ENCODE results near the gene UNC79.
"Not testable (repeated sequence)": the region's sequence is repeated elsewhere in the genome, so short reads cannot be mapped to it uniquely, and the experiment has no call there.

The UNC79 gene

DNA sequence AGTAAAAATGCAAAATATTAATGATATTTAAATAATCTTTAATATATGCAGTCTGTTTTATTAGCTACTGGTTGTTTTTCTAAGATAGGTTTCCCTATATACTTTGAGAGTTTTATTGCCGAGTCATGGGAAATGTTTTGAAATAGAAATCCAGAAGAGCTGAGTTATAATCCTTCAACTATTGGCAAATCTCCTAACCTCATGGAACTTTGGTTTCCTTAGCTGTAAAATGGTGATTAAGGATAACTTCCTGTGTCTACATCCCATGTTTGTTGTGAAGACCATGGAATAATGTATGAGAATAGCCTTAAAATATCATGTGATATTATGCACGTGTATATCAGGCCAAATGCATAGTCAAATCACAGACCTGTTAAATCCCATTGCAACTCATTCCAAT lies 51.0 kb downstream of the UNC79 start:
- H3K4me3 ChIP-seq (ENCODE audit: low read length), result no peak overlapping the region
- no peak for DNase-seq (ENCODE audit: low read depth, low spot score)

DNA sequence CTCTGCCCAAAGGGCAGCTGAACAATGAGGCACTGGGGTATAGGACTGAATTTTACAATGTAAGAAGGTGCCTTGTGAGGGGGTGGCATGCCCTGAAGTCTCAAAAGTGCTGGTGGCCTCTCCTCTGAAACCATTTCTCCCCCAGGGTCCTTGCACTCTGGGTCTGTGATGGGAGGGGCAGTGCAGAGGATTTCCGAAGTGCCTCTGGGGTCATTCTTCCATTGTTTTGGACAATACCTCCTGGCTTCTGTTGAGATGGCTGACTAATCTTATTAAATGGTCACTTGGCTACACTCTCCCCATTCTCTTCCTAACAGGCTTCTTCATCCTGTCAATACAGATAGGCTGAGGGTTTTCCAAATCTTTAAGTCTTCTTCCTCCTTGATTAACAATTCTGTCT lies 59.3 kb downstream of the UNC79 start:
- no peak overlapping the region for H3K4me3 ChIP-seq (ENCODE audit: low read length)
- no peak for DNase-seq (ENCODE audit: low read depth, low spot score)

DNA sequence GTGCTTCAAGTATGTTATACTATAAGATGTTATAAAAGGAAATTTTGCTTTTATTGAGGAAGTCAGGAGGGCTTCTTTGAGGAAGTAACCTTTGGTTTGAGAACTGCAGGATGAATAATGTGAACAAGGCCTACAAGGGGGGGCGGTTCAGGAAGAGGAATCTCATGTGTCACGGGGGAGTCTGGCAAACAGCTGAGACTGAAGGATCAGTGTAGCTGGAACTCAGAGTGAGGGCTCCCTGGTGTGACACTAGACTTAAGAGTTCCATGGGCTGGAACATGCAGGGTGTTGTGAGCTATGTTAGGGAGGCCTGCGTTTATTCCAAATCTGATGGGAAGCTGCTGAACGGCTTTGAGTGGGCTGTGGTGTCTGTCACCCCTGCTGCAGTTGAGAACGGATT lies 62.3 kb downstream of the UNC79 start:
- no peak for DNase-seq (ENCODE audit: low read depth, low spot score)
- no peak overlapping the region for H3K4me3 ChIP-seq (ENCODE audit: low read length)

DNA sequence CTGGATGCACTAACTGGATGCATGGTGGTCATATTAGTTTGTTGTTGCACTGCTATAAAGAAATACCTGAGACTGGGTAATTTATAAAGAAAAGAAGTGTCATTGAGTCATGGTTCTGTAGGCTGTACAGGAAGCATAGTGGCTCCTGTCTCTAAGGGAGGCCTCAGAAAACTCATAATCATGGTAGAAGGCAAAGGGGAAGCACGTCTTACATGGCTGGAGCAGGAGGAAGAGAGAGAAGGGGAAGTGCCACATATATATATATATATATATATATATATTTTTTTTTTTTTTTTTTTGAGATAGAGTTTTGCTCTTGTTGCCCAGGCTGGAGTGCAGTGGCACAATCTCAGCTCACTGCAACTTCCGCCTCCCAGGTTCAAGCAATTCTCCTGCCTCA lies 62.9 kb downstream of the UNC79 start:
- not testable (repeated sequence) for DNase-seq (ENCODE audit: low read depth, low spot score); H3K4me3 ChIP-seq (ENCODE audit: low read length)

DNA sequence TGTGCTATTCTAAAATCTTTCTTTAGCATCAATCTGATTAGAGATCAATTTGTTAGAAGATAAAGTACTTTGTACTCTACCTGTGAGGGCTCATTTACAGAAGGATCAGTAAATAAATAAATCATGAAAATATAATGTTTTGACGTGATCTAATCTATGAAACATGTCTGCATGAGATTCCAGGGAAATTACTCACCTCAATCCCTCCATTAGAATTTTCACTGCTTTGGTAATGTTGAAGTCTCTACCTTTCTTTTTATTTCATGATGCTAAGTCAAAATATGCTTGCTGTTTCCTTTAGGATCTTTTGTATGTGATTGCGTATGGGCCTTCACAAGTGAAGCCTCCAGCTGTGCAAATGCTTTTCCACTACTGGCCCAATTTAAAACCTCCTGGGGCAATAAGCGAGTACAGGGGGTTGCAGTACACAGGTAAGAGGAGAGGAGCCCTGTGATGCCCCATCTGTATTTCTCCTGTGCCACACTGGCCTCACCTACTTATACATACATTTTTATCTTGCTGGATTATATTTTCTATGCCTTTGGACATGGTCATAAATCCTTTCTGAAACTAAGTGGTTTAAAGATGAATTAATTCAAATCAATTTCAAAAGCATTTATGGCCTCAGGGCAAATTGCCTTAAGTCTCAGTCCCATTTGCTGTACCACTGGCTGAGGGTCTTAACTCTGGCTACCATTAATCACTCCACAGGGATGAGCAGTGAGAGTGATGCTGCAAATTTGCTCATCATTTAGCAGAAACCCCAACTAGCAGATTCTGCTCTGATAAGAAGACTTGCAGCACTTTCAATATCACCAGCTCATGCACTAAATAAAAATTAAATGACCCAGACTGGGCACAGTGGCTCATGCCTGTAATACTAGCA lies 66.4 kb downstream of the UNC79 start:
- no peak overlapping the region for H3K4me3 ChIP-seq (ENCODE audit: low read length)
- no peak for DNase-seq (ENCODE audit: low read depth, low spot score)

DNA sequence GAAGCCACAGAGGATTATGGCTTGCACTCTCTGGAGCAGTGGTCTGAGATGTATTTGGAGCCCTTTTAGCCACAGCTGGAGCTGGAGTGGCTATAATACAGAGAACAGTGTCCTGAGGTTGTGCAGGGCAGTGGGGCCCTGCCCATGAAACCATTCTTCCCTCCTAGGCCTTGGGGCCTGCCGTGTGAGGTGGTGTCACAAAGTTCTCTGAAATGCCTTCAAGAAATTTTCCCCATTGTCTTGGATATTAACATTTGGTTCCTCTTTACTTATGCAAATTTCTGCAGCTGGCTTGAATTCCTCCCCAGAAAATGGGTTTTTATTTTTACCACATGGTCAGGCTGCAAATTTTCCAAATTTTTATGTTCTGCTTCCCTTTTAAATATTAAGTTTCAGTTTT lies 79.3 kb downstream of the UNC79 start:
- DNase-seq (ENCODE audit: low read depth, low spot score), result no peak
- no peak overlapping the region for H3K4me3 ChIP-seq (ENCODE audit: low read length)

DNA sequence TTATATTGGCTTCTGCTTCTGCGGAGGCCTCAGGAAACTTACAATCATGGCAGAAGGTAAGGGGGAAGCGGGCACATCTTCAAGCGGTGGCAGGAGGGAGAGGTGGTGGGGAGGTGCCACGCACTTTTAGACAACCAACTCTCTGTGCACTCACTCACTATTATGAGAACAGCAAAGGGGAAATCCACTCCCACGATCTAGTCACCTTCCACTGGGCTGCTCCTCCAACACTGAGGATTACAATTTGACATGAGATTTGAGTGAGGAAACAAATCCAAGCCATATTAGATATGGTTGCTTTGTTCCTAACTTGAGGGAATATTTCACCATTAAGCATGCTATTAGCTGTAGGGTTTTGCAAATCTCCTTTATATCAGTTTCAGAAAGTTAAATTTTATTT lies 80.3 kb downstream of the UNC79 start:
- no peak overlapping the region for H3K4me3 ChIP-seq (ENCODE audit: low read length)
- no peak for DNase-seq (ENCODE audit: low read depth, low spot score)

DNA sequence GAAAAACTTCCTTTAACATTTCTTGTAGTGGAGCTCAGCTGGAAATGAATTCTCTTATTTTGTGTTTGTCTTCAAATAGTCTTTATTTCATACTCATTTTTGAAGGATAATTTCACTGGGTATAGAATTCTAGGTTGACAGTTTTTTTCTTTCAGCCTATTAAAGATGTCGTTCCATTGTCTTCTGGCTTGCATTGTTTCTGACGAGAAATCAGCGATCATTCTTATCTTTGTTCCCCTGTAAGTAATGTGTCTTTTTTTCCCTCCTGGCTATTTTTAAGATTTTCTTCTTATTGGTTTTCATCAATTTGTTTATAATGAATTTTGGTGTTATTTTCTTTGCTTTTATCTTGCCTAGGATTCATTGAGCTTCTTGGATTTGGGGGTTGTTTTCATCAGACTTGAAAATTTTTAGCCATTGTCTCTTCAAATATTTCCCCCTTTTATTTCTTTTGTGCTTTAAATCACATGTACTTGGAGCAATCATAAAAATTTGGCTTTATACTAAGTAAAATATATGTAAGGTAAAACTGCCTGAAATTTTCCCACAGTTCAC lies 89.4 kb downstream of the UNC79 start:
- DNase-seq (ENCODE audit: low read depth, low spot score), result no peak
- no peak overlapping the region for H3K4me3 ChIP-seq (ENCODE audit: low read length)

DNA sequence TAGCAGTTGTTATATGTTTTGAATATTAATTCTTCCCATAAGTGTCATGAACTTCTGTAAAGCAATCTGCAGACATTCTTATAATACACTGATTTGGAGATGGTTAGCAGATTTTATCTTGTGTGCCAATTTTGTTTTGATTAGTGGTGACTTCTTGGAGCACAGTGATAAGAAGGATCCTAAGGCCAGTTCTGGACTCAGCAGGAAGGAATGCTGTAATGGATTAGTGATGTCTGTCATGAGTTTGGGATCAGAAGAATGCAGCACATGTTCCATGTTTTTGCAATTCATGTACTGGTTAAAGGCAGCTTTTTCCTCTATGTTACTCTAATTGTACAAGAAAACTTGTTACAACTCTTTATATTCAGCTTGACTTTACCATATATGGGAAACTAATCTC lies 91.5 kb downstream of the UNC79 start:
- no peak overlapping the region for H3K4me3 ChIP-seq (ENCODE audit: low read length)
- no peak for DNase-seq (ENCODE audit: low read depth, low spot score)

DNA sequence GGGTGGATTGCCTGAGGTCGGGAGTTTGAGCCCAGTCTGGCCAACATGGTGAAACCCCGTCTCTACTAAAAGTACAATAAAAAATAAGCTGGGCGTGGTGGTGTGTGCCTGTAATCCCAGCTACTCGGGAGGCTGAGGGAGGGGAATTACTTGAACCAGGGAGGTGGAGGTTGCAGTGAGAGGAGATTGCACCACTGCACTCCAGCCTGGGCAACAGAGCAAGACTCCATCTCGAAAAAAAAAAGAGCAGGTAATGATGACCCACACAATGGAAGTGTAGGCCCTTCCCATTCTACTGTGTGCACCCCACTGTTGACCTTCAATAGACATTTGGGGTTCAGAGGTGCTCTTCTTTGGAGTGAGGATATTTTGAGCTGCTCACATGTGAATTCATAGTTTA lies 94.5 kb downstream of the UNC79 start:
- DNase-seq (ENCODE audit: low read depth, low spot score); H3K4me3 ChIP-seq (ENCODE audit: low read length): not testable (repeated sequence)

DNA sequence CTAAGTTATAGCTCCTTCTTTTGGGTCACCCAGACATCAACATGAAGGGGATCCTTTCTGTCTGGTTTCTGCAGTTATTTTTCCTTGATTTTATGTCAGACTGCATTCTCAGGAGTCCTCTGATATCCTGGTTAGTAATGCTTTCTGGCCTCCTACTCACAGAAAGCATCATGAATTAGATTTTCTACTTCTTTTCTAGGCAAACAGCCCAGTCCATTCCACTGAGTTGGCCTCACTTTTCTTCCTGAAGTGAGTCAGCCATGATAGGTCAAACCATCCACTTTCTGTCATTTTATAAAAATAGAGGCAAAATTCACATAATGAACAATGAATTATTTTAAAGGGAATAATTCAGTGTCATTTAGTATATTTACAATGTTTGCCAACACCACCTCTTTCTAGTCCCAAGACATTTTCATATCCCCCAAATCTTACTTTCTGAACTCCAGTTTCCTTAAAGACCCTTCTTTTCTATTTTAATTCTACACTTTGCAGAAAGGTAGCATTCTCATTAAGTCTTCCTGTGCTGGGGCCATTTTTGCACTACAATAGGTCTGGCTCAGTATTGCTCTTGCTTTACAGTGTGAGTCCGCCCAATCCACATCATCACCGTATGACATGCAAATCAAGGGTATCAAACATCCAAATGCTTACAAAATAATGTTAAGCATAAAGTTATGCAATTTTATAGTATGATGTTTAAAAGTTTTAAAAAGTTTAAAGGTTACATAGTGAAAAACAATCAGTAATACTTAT lies 95.1 kb downstream of the UNC79 start:
- DNase-seq (ENCODE audit: low read depth, low spot score), result no peak
- H3K4me3 ChIP-seq (ENCODE audit: low read length), result no peak overlapping the region

DNA sequence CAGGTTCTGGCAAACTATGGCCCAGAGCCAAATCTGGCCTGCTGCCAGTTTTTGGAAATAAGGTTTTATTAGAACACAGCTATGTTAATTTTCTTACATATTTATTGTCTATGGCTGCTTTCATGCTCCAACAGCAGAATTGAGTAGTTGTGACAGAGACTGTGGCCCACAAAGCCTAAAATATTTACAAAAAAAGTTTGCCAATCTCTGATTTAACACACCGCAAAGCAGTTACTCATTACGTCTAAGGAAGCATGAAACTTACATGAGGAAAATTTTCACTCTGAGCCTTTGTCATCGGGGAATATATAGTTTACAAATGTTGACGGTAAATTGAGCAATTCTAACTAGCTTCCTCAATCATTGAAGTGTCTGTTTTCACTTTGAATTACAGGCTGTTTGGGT lies 96.5 kb downstream of the UNC79 start:
- DNase-seq (ENCODE audit: low read depth, low spot score), result no peak
- H3K4me3 ChIP-seq (ENCODE audit: low read length), result no peak overlapping the region

DNA sequence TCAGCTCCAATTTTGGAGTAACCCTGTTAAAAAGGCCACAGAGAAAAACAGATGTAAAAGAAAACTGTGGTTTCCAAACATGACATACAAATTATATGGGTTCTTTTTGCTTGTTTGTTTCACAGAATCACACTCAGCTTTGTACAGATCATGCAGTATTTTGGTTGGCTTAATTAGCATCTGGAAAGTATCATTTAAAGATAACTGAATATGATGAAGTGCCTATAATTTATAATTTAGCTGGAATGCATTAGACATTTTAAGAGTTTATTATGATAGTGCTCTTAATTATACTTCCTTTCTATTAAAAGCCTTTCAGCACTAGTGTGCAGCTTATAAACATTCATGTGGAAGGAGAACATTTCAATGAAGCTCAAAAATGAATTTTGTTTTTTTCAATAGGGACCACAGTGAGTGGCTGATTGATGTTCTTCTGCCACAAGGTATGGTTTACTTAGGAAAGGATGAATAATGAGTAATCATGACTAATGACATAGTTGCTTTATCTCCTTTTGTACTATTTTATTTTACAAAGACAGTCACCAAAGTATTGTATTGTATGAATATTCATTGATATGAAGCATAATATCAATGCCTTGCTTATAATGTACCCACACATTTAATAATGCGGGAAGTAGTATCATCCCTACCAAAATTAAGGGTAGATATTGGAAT lies 98.3 kb downstream of the UNC79 start:
- DNase-seq (ENCODE audit: low read depth, low spot score), result no peak

DNA sequence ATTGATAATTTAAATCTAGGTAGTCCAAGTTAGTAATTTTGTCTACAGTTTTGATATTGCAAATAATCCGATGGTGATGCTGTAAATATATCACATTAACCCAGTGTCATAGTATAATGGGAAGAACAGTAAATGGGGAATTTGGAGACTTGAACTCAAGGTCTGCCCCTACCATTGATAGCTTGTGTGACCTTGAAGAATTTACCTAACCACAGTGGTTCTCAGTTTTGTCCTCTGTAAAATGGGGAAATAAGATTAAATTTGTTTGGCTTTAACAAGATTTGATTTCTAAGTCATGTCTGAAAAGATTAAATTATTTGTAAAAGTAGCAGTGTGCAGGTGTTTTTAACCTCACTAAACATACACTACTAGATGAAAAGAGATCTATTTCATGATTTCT lies 100.9 kb downstream of the UNC79 start:
- DNase-seq (ENCODE audit: low read depth, low spot score), result no peak
- no peak overlapping the region for H3K4me3 ChIP-seq (ENCODE audit: low read length)

More for the DNA sequence above, 98.3 kb downstream of the UNC79 start:
- no peak overlapping the region for H3K4me3 ChIP-seq (ENCODE audit: low read length)

DNA sequence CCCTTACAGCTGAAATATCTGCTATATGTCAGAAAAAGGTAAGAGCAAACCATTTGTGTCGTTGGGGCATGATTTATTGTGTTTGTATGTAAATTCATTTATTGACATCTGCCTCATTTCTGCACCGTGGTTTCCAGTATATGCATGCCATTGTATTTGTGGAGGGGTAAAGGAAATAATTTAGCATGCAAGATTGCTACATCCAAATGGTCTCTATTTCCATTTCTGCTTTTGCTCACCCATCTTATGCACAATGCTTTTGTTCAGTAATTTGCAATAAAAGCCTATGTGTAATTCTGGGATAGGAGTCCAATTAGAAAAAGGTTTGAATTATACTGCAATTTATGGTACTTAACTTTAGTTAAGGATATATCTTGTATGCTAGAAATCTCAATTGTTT lies 101.8 kb downstream of the UNC79 start:
- no peak for DNase-seq (ENCODE audit: low read depth, low spot score)

DNA sequence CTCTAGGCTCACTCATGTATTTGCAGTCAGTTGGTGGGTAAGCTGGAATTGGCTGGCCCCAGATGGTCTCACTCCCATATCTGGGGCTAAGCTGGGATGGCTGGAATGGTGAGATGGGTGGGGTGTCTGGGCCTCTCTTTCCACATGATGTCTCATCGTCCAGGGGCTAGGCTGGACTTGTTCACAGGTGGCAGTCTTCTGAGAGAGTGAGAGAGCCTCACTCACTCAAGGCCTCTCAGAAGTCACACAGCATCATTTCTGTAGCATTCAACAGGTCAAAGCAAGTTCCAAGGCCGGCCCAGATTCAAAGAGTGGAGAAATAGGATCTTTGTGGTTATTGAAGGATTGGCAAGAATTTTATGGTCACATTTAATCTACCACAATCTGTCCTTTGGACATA lies 102.7 kb downstream of the UNC79 start:
- no peak overlapping the region for H3K4me3 ChIP-seq (ENCODE audit: low read length)
- DNase-seq (ENCODE audit: low read depth, low spot score), result no peak

More for the DNA sequence above, 101.8 kb downstream of the UNC79 start:
- no peak overlapping the region for H3K4me3 ChIP-seq (ENCODE audit: low read length)

DNA sequence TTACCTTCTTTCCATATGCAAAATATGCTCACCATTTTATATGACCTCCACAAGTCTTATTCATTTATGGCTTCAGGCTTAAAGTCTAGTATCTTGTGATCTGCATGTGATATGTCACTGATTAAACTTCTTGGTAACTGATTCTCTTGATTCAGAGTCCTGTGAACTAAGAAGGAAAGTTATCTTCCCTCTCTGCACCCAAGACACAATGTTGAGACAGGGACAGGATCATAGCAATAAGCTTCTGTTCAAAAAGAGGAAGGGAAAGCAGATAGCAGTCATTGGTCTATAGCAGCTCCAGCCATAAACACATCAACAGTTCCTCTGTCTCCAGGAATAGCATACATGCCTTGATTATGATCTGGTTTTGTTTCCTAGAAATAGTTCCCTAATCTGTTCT lies 103.1 kb downstream of the UNC79 start:
- DNase-seq (ENCODE audit: low read depth, low spot score), result no peak
- H3K4me3 ChIP-seq (ENCODE audit: low read length), result no peak overlapping the region

DNA sequence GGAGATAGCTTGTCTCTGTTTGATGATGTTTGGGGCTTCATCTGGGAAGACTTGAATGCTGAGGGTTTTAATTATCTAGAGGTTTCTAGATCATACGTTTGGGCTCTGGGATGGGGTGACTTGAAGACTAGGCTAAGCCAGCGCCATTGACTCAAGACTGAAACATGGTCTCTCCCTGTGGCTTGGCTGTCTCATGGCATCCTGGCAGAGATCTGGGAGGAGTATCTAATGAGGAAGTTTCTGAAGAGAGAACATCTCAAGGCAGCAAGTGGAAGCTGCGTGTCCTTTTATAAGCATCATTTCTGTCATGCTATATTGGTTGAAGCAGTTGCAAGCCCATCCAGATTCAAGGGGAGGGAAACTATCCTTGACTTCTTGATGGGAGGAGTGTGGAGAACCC lies 104.8 kb downstream of the UNC79 start:
- DNase-seq (ENCODE audit: low read depth, low spot score), result no peak
- no peak overlapping the region for H3K4me3 ChIP-seq (ENCODE audit: low read length)

DNA sequence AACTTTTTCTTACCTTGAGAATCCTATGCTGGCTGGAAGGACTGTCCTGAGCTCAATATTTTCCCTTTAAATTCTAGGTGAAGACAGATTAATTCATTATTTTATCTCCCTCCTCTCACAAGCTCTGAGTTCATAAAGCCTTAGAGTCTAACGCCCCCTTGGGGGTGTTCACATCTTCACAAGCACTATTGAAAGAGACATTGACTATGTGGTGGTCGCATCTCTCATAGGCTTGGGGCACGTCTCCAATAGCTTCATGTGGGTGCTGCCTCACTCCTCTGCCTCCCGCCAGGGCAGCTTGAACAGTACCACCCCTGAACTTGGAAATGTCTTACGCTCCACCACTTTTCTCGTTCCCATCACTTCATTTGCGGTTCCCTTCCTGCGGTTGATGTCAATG lies 106.2 kb downstream of the UNC79 start:
- no peak for DNase-seq (ENCODE audit: low read depth, low spot score)
- H3K4me3 ChIP-seq (ENCODE audit: low read length), result no peak overlapping the region

DNA sequence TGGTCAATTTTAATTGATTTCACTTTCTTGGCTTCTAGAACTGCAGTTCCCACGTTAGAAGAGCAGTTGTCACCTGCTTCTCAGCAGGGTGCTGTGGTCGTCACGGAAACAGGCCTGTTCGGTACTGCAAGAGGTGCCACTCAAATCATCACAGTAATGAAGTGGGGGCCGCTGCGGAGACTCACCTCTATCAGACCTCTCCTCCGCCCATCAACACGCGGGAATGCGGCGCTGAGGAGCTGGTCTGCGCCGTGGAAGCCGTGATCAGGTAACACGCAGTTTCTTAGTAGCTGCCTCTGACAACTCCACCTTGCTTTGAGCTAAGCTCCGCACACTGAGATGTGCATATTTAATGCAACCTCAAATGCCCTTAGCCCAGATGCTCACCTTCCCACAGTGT lies 107.2 kb downstream of the UNC79 start:
- H3K4me3 ChIP-seq (ENCODE audit: low read length), result no peak overlapping the region
- DNase-seq (ENCODE audit: low read depth, low spot score), result no peak
